ENCODE results near the gene CLMN.
"Not testable (repeated sequence)": the region's sequence is repeated elsewhere in the genome, so short reads cannot be mapped to it uniquely, and the experiment has no call there.

Gene CLMN

DNA sequence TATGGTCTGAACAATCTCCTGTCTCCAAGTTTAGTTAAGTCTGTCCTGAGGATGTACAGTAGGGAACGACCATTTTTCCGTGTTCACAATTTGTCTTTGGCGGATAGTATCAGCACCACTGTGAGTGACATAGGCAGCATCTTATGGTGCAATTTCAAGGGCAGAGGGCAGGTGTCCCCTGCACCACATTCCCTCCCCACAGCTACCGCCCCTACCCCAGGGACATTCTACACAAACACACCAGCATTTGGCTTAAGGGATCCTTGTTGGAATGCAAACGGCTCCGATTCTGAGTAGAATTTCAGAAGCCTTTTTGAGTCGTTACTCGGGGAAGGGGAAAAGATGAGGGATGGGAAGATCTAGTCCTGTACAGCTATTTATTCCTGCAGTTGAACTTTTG lies 137.3 kb downstream of the CLMN start:
- H3K79me2 ChIP-seq (ENCODE audit: control insufficient read depth, insufficient read depth, low read length) = no peaks in the 10 kb centered on the region
- no peak overlapping the region for H3K27ac ChIP-seq (ENCODE audit: low read depth, low read length)
- H3K36me3 ChIP-seq (ENCODE audit: control insufficient read depth, insufficient read depth, low read length) = no peaks in the 10 kb centered on the region
- no peak overlapping the region for H4K5ac ChIP-seq (ENCODE audit: low read length)
- H4K8ac ChIP-seq (ENCODE audit: low read depth, low read length) = no peak overlapping the region
- no peak overlapping the region for H3K4me3 ChIP-seq (ENCODE audit: low read length)
- WGBS (ENCODE audit: extremely low coverage, insufficient coverage, low lambda C conversion rate) = no CpG with 5 or more reads among the region's 8 CpGs
- H3K79me1 ChIP-seq (ENCODE audit: low read length) = no peaks in the 10 kb centered on the region
- H3K4me1 ChIP-seq (ENCODE audit: control insufficient read depth, low read depth, low read length) = no peaks in the 10 kb centered on the region
- no peak overlapping the region for H3K4ac ChIP-seq (ENCODE audit: low read depth, low read length)
- no peak overlapping the region for H3K23ac ChIP-seq (ENCODE audit: low read length)
- DNase-seq = peak; percentile 45
- no peak overlapping the region for H3K18ac ChIP-seq (ENCODE audit: low read length)
- H2BK120ac ChIP-seq (ENCODE audit: low read depth, low read length) = no peak overlapping the region
- H3K4me2 ChIP-seq (ENCODE audit: low read length) = no peak overlapping the region
- no peak overlapping the region for H2AK5ac ChIP-seq (ENCODE audit: low read length)
- H3K9ac ChIP-seq (ENCODE audit: low read length) = no peak overlapping the region
- no peaks in the 10 kb centered on the region for H3K27me3 ChIP-seq (ENCODE audit: insufficient read depth, low read length, poor library complexity)
- no peak overlapping the region for H3K56ac ChIP-seq (ENCODE audit: low read length)
- no peak overlapping the region for H2BK5ac ChIP-seq (ENCODE audit: low read length)
- H2BK15ac ChIP-seq (replicated peaks; ENCODE audit: low read depth) = no peak overlapping the region

DNA sequence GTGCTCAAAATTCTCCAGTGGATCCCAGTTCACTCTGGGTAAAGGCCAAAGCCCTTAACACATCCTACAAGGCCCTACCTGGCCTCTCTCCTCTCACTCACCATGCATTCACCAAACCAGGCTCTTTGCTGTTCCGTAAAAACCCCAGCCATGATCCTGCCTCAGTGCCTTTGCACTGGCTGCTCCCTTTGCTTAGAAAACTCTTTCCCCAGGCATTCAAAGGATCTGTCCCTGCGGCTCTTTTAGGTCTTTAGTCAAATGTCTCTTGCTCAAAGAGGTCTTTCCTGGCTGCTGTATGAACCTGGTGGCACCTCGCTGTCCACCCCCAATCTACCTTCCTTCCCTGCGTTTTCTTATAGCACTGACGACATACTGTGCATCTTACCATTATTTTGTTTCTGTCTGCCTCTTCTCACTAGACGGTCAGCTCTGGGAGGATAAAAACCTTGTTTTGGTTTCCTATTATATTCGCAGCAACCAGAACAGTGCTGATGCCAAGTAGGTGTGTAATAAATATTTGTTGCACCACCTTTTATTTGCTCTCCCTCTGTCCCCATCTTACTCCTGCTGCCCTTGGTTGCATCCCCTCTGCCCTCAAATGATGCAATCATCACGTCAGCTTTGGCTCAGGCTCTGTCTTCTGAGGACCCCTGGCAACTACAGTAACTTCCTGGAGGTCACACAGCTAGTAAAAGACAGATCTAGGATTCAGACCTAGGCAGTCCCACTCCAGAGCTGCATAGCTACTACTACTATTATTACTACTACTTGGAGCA lies 138.6 kb downstream of the CLMN start:
- no CpG with 5 or more reads among the region's 8 CpGs for WGBS (ENCODE audit: extremely low coverage, insufficient coverage, low lambda C conversion rate)

DNA sequence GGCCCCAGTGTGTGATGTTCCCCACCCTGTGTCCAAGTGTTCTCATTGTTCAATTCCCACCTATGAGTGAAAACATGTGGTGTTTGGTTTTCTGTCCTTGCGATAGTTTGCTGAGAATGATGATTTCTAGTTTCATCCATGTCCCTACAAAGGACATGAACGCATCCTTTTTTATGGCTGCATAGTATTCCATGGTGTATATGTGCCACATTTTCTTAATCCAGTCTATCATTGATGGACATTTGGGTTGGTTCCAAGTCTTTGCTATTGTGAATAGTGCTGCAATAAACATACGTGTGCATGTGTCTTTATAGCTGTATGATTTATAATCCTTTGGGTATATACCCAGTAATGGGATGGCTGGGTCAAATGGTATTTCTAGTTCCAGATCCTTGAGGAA lies 144.0 kb downstream of the CLMN start:
- not testable (repeated sequence) for H3K4ac ChIP-seq (ENCODE audit: low read depth, low read length); H3K4me3 ChIP-seq (ENCODE audit: low read length); H3K56ac ChIP-seq (ENCODE audit: low read length); H3K18ac ChIP-seq (ENCODE audit: low read length); H2BK5ac ChIP-seq (ENCODE audit: low read length); H4K8ac ChIP-seq (ENCODE audit: low read depth, low read length); DNase-seq; H3K9ac ChIP-seq (ENCODE audit: low read length); H4K5ac ChIP-seq (ENCODE audit: low read length); H3K79me1 ChIP-seq (ENCODE audit: low read length); H3K23ac ChIP-seq (ENCODE audit: low read length); H2AK5ac ChIP-seq (ENCODE audit: low read length); H3K27me3 ChIP-seq (ENCODE audit: insufficient read depth, low read length, poor library complexity); H3K4me1 ChIP-seq (ENCODE audit: control insufficient read depth, low read depth, low read length); H2BK120ac ChIP-seq (ENCODE audit: low read depth, low read length); H2BK15ac ChIP-seq (replicated peaks; ENCODE audit: low read depth); H3K36me3 ChIP-seq (ENCODE audit: control insufficient read depth, insufficient read depth, low read length); H3K79me2 ChIP-seq (ENCODE audit: control insufficient read depth, insufficient read depth, low read length); H3K4me2 ChIP-seq (ENCODE audit: low read length); H3K27ac ChIP-seq (ENCODE audit: low read depth, low read length)
- no CpG with 5 or more reads among the region's 3 CpGs for whole genome bisulfite sequencing (ENCODE audit: extremely low coverage, insufficient coverage, low lambda C conversion rate)

More for the DNA sequence above, 138.6 kb downstream of the CLMN start:
- no peaks in the 10 kb centered on the region for H3K4me1 ChIP-seq (ENCODE audit: control insufficient read depth, low read depth, low read length)
- H2BK120ac ChIP-seq (ENCODE audit: low read depth, low read length) = no peak overlapping the region
- no peak overlapping the region for H2BK15ac ChIP-seq (replicated peaks; ENCODE audit: low read depth)
- H3K79me1 ChIP-seq (ENCODE audit: low read length) = no peaks in the 10 kb centered on the region
- H2BK5ac ChIP-seq (ENCODE audit: low read length) = no peak overlapping the region
- no peak overlapping the region for H3K23ac ChIP-seq (ENCODE audit: low read length)
- no peak overlapping the region for H4K5ac ChIP-seq (ENCODE audit: low read length)
- no peaks in the 10 kb centered on the region for H3K27me3 ChIP-seq (ENCODE audit: insufficient read depth, low read length, poor library complexity)
- no peak overlapping the region for H3K4me3 ChIP-seq (ENCODE audit: low read length)
- H3K4me2 ChIP-seq (ENCODE audit: low read length) = no peak overlapping the region
- no peak overlapping the region for H2AK5ac ChIP-seq (ENCODE audit: low read length)
- H4K8ac ChIP-seq (ENCODE audit: low read depth, low read length) = no peak overlapping the region
- no peak overlapping the region for H3K9ac ChIP-seq (ENCODE audit: low read length)
- no peak overlapping the region for H3K4ac ChIP-seq (ENCODE audit: low read depth, low read length)
- H3K79me2 ChIP-seq (ENCODE audit: control insufficient read depth, insufficient read depth, low read length) = no peaks in the 10 kb centered on the region
- no peaks in the 10 kb centered on the region for H3K36me3 ChIP-seq (ENCODE audit: control insufficient read depth, insufficient read depth, low read length)
- H3K27ac ChIP-seq (ENCODE audit: low read depth, low read length) = no peak overlapping the region
- DNase-seq = no peak
- H3K18ac ChIP-seq (ENCODE audit: low read length) = no peak overlapping the region
- no peak overlapping the region for H3K56ac ChIP-seq (ENCODE audit: low read length)

DNA sequence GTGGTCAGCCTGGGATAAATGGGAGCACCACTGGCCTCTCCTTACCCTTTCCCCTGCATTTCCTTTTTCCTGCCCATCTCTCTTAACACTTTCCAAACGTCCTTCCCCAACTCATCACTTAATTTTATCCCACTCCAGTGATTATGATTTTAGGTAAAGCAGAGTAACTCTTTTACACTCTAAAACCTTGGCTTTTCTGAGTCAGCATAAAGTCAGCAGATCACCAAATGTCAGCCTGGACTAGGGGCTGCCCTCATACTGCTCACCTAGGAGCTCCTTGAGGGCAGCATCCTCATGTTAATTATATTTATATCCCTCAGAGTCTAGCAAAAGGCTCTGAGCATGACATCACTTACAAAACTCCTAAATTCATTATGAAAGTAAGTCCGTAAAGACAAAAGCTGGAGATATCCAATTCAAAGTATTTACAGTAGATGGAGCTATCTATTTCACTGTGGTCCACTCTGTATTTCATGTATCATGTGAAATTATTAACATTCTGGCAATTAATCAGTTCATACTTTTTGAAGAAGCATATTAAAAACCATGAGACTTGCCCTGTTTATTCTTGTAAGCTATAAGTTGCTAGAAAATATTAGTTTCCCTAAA lies 145.4 kb downstream of the CLMN start:
- Histone ChIP-seq H4K5ac (ENCODE audit: low read length) (no peak overlapping the region), H3K18ac (ENCODE audit: low read length) (no peak overlapping the region), H3K27me3 (ENCODE audit: insufficient read depth, low read length, poor library complexity) (no peaks in the 10 kb centered on the region), H3K23ac (ENCODE audit: low read length) (no peak overlapping the region), H2BK120ac (ENCODE audit: low read depth, low read length) (no peak overlapping the region), H3K4me1 (ENCODE audit: control insufficient read depth, low read depth, low read length) (no peaks in the 10 kb centered on the region), H3K9ac (ENCODE audit: low read length) (no peak overlapping the region), H2BK15ac (replicated peaks; ENCODE audit: low read depth) (no peak overlapping the region), H3K4ac (ENCODE audit: low read depth, low read length) (no peak overlapping the region), H3K36me3 (ENCODE audit: control insufficient read depth, insufficient read depth, low read length) (no peaks in the 10 kb centered on the region), H3K27ac (ENCODE audit: low read depth, low read length) (no peak overlapping the region), H2BK5ac (ENCODE audit: low read length) (no peak overlapping the region), H4K8ac (ENCODE audit: low read depth, low read length) (no peak overlapping the region), H2AK5ac (ENCODE audit: low read length) (no peak overlapping the region), H3K4me2 (ENCODE audit: low read length) (no peak overlapping the region), H3K79me1 (ENCODE audit: low read length) (no peaks in the 10 kb centered on the region), H3K79me2 (ENCODE audit: control insufficient read depth, insufficient read depth, low read length) (no peaks in the 10 kb centered on the region), H3K4me3 (ENCODE audit: low read length) (no peak overlapping the region), H3K56ac (ENCODE audit: low read length) (no peak overlapping the region)
- 100% methylated on average over 1 of the region's 2 CpGs for WGBS (ENCODE audit: extremely low coverage, insufficient coverage, low lambda C conversion rate)
- DNase-seq = no peak

DNA sequence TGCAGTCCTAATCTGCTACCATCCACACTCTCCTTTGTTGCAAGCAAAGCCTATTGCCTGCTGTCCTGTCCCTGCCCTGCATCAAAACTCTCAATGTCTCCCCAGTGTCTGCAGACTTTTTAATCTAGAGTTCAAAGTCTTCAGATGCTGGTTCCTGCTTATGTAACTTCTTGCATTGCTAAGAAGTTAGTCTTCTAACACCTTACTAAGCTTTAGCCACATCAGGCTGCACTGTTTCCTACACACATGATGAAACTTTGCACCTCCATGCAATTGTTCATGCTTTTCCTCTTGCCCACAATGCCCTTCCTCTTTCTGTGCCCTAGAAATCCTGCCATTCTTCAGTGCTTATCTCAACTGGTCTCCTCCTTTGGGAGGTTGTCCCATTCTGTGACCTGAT lies 146.2 kb downstream of the CLMN start:
- Histone ChIP-seq H3K79me2 (ENCODE audit: control insufficient read depth, insufficient read depth, low read length) (no peaks in the 10 kb centered on the region), H2BK120ac (ENCODE audit: low read depth, low read length) (no peak overlapping the region), H3K9ac (ENCODE audit: low read length) (no peak overlapping the region), H2AK5ac (ENCODE audit: low read length) (no peak overlapping the region), H3K36me3 (ENCODE audit: control insufficient read depth, insufficient read depth, low read length) (no peaks in the 10 kb centered on the region), H3K27ac (ENCODE audit: low read depth, low read length) (no peak overlapping the region), H3K4me1 (ENCODE audit: control insufficient read depth, low read depth, low read length) (no peaks in the 10 kb centered on the region), H4K5ac (ENCODE audit: low read length) (no peak overlapping the region), H2BK5ac (ENCODE audit: low read length) (no peak overlapping the region), H3K4ac (ENCODE audit: low read depth, low read length) (no peak overlapping the region), H3K4me3 (ENCODE audit: low read length) (no peak overlapping the region), H3K4me2 (ENCODE audit: low read length) (no peak overlapping the region), H3K23ac (ENCODE audit: low read length) (no peak overlapping the region), H3K56ac (ENCODE audit: low read length) (no peak overlapping the region), H4K8ac (ENCODE audit: low read depth, low read length) (no peak overlapping the region), H3K79me1 (ENCODE audit: low read length) (no peaks in the 10 kb centered on the region), H2BK15ac (replicated peaks; ENCODE audit: low read depth) (no peak overlapping the region), H3K27me3 (ENCODE audit: insufficient read depth, low read length, poor library complexity) (no peaks in the 10 kb centered on the region), H3K18ac (ENCODE audit: low read length) (no peak overlapping the region)
- no peak for DNase-seq

DNA sequence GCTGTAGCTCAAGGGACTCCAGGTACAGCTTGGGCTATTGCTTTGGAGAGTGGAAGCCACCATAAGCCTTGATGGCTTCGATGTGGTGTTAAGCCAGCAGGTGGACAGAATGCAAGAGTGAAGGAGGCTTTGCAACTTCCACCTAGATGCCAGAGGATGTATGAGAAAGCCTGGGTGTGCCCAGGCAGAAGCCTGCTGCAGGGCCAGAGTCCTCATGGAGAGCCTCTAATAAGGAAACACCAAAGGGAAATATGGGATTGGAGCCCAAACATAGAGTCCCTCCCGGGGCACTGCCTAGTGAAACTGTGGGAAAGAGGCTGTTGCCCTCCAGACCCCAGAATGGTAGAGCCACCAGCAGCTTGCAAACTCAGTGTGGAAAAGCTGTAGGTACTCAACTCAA lies 152.5 kb downstream of the CLMN start:
- no peak overlapping the region for H3K23ac ChIP-seq (ENCODE audit: low read length)
- H3K27me3 ChIP-seq (ENCODE audit: insufficient read depth, low read length, poor library complexity) = no peaks in the 10 kb centered on the region
- no peak overlapping the region for H3K9ac ChIP-seq (ENCODE audit: low read length)
- no peak overlapping the region for H4K8ac ChIP-seq (ENCODE audit: low read depth, low read length)
- no peak overlapping the region for H3K4me3 ChIP-seq (ENCODE audit: low read length)
- H3K18ac ChIP-seq (ENCODE audit: low read length) = no peak overlapping the region
- WGBS (ENCODE audit: extremely low coverage, insufficient coverage, low lambda C conversion rate) = no CpG with 5 or more reads among the region's 2 CpGs
- no peak overlapping the region for H2BK15ac ChIP-seq (replicated peaks; ENCODE audit: low read depth)
- no peak for DNase-seq
- no peaks in the 10 kb centered on the region for H3K36me3 ChIP-seq (ENCODE audit: control insufficient read depth, insufficient read depth, low read length)
- H2BK5ac ChIP-seq (ENCODE audit: low read length) = no peak overlapping the region
- no peak overlapping the region for H3K56ac ChIP-seq (ENCODE audit: low read length)
- H3K27ac ChIP-seq (ENCODE audit: low read depth, low read length) = no peak overlapping the region
- H3K4me2 ChIP-seq (ENCODE audit: low read length) = no peak overlapping the region
- no peak overlapping the region for H3K4ac ChIP-seq (ENCODE audit: low read depth, low read length)
- H4K5ac ChIP-seq (ENCODE audit: low read length) = no peak overlapping the region
- H3K79me1 ChIP-seq (ENCODE audit: low read length) = no peaks in the 10 kb centered on the region
- no peaks in the 10 kb centered on the region for H3K4me1 ChIP-seq (ENCODE audit: control insufficient read depth, low read depth, low read length)
- no peak overlapping the region for H2BK120ac ChIP-seq (ENCODE audit: low read depth, low read length)
- H3K79me2 ChIP-seq (ENCODE audit: control insufficient read depth, insufficient read depth, low read length) = no peaks in the 10 kb centered on the region
- no peak overlapping the region for H2AK5ac ChIP-seq (ENCODE audit: low read length)
